Pons (tissue), 1 donor: ENCODE data around the gene ERVFRD-1.
"Not testable (repeated sequence)": the region's sequence is repeated elsewhere in the genome, so short reads cannot be mapped to it uniquely, and the experiment has no call there.

Experiments used
- DNase-seq: peaks from one replicate; pipeline ENCODE4 v3.0.0-alpha.2; 2016; ENCODE audit warnings: low spot score

ERVFRD-1 gene

GRCh38 chr6:11129908-11130565 lies 18.5 kb upstream of the ERVFRD-1 start:
- no peak for DNase-seq

- peak; percentile 67 for DNase-seq
Observed at GRCh38 chr6:11128608-11129007, 17.1 kb upstream of the ERVFRD-1 start.

GRCh38 chr6:11126876-11127275 lies 15.4 kb upstream of the ERVFRD-1 start:
- no peak for DNase-seq

GRCh38 chr6:11123978-11124377 lies 12.5 kb upstream of the ERVFRD-1 start:
- DNase-seq, result no peak

- DNase-seq, result no peak
Observed at GRCh38 chr6:11122380-11122779, 10.9 kb upstream of the ERVFRD-1 start.

- DNase-seq, result peak; percentile 55
Observed at GRCh38 chr6:11121851-11122250, 10.3 kb upstream of the ERVFRD-1 start.

GRCh38 chr6:11120271-11121005 lies 8.9 kb upstream of the ERVFRD-1 start:
- no peak for DNase-seq

- not testable (repeated sequence) for DNase-seq
Observed at GRCh38 chr6:11115808-11116536, 4.4 kb upstream of the ERVFRD-1 start.

GRCh38 chr6:11113038-11113437 lies 1.5 kb upstream of the ERVFRD-1 start:
- DNase-seq, result no peak

GRCh38 chr6:11111769-11112437 lies 378 bp upstream of the ERVFRD-1 start:
- no peak for DNase-seq

GRCh38 chr6:11108726-11109125 lies 2.8 kb downstream of the ERVFRD-1 start:
- no peak for DNase-seq

- DNase-seq, result no peak
Observed at GRCh38 chr6:11103065-11103464, 8.5 kb downstream of the ERVFRD-1 start.

- DNase-seq, result no peak
Observed at GRCh38 chr6:11101417-11101816, 10.1 kb downstream of the ERVFRD-1 start.

GRCh38 chr6:11098004-11098403 lies 13.5 kb downstream of the ERVFRD-1 start:
- no peak for DNase-seq

- DNase-seq, result no peak
Observed at GRCh38 chr6:11097476-11097875, 14.0 kb downstream of the ERVFRD-1 start.

- DNase-seq, result no peak
Observed at GRCh38 chr6:11096109-11096508, 15.4 kb downstream of the ERVFRD-1 start.

- DNase-seq, result no peak
Observed at GRCh38 chr6:11094941-11095340, 16.6 kb downstream of the ERVFRD-1 start.

- DNase-seq, result peak; percentile 51
Observed at GRCh38 chr6:11094411-11094851, 17.1 kb downstream of the ERVFRD-1 start.

- peak; percentile 98 for DNase-seq
Observed at GRCh38 chr6:11093626-11094410, 17.7 kb downstream of the ERVFRD-1 start, which contains the start of gene SMIM13. TSS of gene SMIM13 (plus strand) at chr6:11093834. CDS start at chr6:11094314, 480 bp downstream.

- DNase-seq, result no peak
Observed at GRCh38 chr6:11093376-11093625, 18.2 kb downstream of the ERVFRD-1 start.

- no peak for DNase-seq
Observed at GRCh38 chr6:11092668-11093375, 18.7 kb downstream of the ERVFRD-1 start.
